HL-60 (cell line): ENCODE measurements around the gene ARHGEF11.

Experiments
- SPI1 ChIP-seq: IDR thresholded peaks from 2 replicates; pipeline ENCODE4 v1.6.1; 2012; ENCODE audit warnings: low read depth, mild to moderate bottlenecking, borderline replicate concordance
- TF ChIP-seq, protein P1 (sequence below): IDR thresholded peaks from one replicate; pipeline ENCODE4 v1.5.1; 2011; ENCODE audit warnings: low read length, control low read depth, inconsistent platforms; ENCODE audit not compliant: insufficient read depth
- TF ChIP-seq, protein P2 (sequence below): IDR thresholded peaks from 2 replicates; pipeline ENCODE4 v1.6.1; 2012; ENCODE audit warnings: low read depth; ENCODE audit not compliant: insufficient replicate concordance

DNA sequence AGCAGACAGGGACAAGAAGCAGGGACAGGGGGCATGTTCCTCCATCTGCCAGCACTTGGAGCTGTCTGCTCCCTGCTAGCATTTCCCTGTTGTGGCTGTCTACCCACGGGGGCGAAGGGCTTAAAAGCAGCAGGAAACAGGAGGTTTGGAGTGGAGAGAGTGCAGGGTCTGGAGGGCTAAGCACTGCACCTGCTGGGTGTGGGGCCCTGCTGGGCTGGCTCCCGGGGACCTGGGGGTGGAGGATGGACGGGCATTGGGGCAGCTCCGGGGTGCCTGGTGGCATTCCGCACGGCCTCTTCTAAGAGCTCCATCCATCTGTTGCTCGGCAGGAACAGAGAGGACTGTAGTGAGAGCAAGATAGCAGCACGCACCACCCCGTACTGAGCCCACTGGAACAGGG is 103.9 kb downstream of the ARHGEF11 start:
- TF ChIP-seq, protein P1, sequence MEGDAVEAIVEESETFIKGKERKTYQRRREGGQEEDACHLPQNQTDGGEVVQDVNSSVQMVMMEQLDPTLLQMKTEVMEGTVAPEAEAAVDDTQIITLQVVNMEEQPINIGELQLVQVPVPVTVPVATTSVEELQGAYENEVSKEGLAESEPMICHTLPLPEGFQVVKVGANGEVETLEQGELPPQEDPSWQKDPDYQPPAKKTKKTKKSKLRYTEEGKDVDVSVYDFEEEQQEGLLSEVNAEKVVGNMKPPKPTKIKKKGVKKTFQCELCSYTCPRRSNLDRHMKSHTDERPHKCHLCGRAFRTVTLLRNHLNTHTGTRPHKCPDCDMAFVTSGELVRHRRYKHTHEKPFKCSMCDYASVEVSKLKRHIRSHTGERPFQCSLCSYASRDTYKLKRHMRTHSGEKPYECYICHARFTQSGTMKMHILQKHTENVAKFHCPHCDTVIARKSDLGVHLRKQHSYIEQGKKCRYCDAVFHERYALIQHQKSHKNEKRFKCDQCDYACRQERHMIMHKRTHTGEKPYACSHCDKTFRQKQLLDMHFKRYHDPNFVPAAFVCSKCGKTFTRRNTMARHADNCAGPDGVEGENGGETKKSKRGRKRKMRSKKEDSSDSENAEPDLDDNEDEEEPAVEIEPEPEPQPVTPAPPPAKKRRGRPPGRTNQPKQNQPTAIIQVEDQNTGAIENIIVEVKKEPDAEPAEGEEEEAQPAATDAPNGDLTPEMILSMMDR: no peak
- TF ChIP-seq, protein P2, sequence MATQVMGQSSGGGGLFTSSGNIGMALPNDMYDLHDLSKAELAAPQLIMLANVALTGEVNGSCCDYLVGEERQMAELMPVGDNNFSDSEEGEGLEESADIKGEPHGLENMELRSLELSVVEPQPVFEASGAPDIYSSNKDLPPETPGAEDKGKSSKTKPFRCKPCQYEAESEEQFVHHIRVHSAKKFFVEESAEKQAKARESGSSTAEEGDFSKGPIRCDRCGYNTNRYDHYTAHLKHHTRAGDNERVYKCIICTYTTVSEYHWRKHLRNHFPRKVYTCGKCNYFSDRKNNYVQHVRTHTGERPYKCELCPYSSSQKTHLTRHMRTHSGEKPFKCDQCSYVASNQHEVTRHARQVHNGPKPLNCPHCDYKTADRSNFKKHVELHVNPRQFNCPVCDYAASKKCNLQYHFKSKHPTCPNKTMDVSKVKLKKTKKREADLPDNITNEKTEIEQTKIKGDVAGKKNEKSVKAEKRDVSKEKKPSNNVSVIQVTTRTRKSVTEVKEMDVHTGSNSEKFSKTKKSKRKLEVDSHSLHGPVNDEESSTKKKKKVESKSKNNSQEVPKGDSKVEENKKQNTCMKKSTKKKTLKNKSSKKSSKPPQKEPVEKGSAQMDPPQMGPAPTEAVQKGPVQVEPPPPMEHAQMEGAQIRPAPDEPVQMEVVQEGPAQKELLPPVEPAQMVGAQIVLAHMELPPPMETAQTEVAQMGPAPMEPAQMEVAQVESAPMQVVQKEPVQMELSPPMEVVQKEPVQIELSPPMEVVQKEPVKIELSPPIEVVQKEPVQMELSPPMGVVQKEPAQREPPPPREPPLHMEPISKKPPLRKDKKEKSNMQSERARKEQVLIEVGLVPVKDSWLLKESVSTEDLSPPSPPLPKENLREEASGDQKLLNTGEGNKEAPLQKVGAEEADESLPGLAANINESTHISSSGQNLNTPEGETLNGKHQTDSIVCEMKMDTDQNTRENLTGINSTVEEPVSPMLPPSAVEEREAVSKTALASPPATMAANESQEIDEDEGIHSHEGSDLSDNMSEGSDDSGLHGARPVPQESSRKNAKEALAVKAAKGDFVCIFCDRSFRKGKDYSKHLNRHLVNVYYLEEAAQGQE: no peak
- no peak for TF ChIP-seq SPI1
